Measurements from ENCODE around the gene GRID2. TPM values are rescaled to one million over a fixed set of nuclear protein-coding genes. Genes with fewer than 3 reads are reported as not detected.

GRID2 gene
- total RNA-seq, 6 experiments from 2014 or later, result not detected

DNA sequence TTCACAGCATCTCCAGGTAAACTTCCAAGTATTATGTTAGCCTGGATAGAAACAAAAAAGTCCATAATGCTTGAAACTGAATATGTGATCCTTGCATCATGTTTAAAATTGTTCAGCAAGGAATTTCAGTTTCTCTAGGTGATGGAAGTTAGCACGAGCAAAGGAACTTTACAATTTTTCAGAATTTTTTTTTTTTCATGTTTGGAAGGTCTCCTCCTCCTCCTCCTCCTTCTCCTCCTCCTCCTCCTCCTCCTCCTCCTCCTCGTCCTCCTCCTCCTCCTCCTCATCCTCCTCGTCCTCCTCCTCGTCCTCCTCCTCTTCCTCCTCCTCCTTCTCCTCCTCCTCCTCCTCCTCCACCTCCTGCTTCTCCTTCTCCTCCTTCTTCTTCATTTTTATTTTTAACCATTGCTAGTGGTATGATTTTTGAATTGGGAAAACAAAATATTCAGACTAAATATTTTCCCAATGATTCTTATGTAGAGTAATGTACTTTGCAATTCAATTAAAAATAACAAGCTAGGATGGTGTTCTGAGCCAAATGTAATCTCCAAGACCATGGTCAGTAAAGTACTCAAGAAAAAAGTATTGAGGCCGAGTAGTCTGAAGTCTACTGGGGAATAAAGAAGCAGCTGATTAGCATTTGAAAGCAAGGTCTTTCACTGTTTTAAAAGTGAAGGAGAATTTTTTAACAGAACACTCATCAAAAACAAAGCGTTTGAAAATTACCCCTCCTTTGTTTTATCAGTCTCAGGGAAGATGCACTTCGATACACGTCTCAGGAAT lies 1103.9 kb downstream of the GRID2 start:
- Mint-ChIP-seq H3K27me3 (ENCODE audit: insufficient read depth) (no peaks in the 10 kb centered on the region), H3K9me3 (peaks cover 25% of the 10 kb centered on the region), H3K36me3 (ENCODE audit: low read depth) (no peaks in the 10 kb centered on the region; the same call in 1 of the 2 replicates), H3K4me3 (no peak overlapping the region), H3K4me1 (ENCODE audit: low read depth) (no peaks in the 10 kb centered on the region), H3K27ac (no peak overlapping the region)
- TF ChIP-seq, protein P1, sequence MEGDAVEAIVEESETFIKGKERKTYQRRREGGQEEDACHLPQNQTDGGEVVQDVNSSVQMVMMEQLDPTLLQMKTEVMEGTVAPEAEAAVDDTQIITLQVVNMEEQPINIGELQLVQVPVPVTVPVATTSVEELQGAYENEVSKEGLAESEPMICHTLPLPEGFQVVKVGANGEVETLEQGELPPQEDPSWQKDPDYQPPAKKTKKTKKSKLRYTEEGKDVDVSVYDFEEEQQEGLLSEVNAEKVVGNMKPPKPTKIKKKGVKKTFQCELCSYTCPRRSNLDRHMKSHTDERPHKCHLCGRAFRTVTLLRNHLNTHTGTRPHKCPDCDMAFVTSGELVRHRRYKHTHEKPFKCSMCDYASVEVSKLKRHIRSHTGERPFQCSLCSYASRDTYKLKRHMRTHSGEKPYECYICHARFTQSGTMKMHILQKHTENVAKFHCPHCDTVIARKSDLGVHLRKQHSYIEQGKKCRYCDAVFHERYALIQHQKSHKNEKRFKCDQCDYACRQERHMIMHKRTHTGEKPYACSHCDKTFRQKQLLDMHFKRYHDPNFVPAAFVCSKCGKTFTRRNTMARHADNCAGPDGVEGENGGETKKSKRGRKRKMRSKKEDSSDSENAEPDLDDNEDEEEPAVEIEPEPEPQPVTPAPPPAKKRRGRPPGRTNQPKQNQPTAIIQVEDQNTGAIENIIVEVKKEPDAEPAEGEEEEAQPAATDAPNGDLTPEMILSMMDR (IDR thresholded peaks at IDR 0.05), result no peak
- DNase-seq, result no peak

DNA sequence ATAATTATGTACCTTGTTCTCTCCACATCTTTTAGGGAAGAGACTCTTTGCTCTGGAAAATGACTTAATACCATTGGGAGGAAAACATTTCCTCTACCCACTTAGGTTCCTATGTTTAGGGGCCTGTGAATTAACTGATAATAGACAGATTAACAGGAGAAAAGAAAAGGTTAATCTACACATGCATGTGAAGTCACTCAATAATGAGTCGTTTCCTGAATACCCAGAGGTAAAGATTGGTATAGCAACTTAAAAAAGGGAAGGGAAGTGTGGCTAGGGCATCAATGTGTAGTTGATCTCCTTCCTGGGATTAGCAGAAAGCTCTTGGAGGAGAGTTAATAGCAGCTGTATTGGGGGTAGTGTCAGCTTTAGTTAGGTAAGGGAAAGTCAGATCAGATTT lies 1105.3 kb downstream of the GRID2 start:
- Mint-ChIP-seq H3K27me3 (ENCODE audit: insufficient read depth) (no peaks in the 10 kb centered on the region), H3K4me1 (ENCODE audit: low read depth) (no peaks in the 10 kb centered on the region), H3K36me3 (ENCODE audit: low read depth) (peaks cover 1% of the 10 kb centered on the region; the same call in 1 of the 2 replicates), H3K4me3 (no peak overlapping the region), H3K27ac (no peak overlapping the region), H3K9me3 (peaks cover 28% of the 10 kb centered on the region)
- no peak for DNase-seq
- TF ChIP-seq, protein P1 (IDR thresholded peaks at IDR 0.05), result no peak

DNA sequence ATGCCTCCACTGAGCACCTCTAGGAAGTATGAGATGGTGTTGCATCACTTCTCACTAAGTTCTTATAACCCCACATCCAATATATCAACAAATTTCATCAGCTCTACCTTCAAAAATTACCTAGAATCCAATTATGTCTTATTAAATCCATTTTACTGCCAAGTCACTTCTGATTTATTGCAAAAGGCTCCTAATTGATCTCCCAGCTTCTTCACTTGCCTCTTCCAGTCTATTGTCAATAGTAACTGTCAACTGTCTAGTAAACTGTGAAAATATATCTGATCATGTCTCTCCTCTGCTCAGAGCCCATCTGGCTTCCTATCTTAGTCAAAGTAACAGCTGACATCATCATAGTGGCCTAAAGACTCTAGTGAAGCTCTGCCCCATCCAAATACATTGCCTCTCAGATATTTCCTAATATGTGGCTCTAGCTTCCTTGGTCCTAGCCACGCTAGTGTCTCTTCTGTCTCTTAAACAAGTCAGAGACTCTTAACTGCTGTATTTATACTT lies 1110.3 kb downstream of the GRID2 start:
- Mint-ChIP-seq H3K9me3 (peaks cover 25% of the 10 kb centered on the region), H3K27me3 (ENCODE audit: insufficient read depth) (no peaks in the 10 kb centered on the region), H3K4me1 (ENCODE audit: low read depth) (no peaks in the 10 kb centered on the region), H3K4me3 (no peak overlapping the region), H3K27ac (no peak overlapping the region), H3K36me3 (ENCODE audit: low read depth) (peaks cover 4% of the 10 kb centered on the region; the same call in 1 of the 2 replicates)
- no peak for DNase-seq
- TF ChIP-seq, protein P1 (IDR thresholded peaks at IDR 0.05), result no peak

DNA sequence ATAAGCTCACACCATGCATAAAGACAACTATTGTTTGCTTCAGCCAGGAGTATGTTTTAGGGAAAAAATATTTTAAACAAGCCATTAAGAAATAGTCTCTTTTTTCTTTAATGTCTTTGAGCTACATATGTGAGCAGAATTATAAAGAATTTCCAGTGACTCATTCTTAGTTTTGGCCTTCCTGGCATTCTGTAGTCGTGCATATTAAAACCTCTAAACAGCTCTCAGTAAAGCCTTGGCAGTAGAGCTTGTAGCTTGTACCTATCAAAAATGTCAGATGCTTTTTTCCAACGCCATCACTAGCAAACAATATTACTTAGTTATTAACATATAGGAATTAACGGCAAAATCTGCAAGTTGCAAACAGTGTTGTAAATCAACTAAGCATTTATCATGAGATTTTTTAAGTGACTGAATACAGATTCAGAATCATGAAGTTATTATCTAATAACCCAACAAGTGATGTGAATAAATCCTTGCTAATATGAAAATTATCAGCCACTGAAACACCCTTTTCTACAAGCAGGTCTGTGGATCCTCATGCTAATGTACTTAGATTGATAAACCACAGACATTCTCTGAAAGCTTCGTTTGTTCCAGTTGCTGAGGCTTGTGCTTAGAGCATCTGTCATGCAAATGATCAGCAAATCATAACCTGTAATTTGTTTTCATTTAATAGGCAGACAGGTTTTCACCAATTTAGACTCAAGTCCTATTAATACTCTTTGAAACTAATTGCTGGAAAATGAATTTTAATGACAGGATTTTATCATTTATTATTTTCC lies 1112.8 kb downstream of the GRID2 start:
- no peak for DNase-seq
- H3K9me3 Mint-ChIP-seq, result peaks cover 20% of the 10 kb centered on the region
- no peak overlapping the region for H3K4me3 Mint-ChIP-seq
- no peaks in the 10 kb centered on the region for H3K27me3 Mint-ChIP-seq (ENCODE audit: insufficient read depth)
- H3K4me1 Mint-ChIP-seq (ENCODE audit: low read depth), result no peaks in the 10 kb centered on the region
- H3K27ac Mint-ChIP-seq, result no peak overlapping the region
- TF ChIP-seq, protein P1 (IDR thresholded peaks at IDR 0.05), result no peak
- H3K36me3 Mint-ChIP-seq (ENCODE audit: low read depth), result peaks cover 4% of the 10 kb centered on the region; the same call in 1 of the 2 replicates

DNA sequence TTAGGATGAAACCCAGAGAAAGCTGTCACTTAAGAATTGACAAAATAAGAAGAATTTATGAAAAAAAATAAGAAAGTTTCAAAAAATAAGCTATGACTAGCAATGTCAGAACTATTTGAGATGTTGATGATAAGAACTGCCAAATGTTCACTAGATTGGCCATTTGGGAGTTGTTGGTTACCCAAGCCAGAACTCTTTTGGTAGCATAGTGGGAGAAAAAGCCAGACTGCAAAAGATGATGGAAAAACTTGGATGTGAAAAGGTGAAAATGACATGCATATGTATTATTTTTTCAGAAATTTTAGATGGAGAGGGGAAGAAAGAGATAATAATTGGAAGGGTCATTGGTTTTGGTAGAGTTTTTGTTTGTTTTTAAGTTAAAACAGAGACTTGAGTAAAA lies 1127.6 kb downstream of the GRID2 start:
- Mint-ChIP-seq H3K4me3 (no peak overlapping the region), H3K27ac (no peak overlapping the region), H3K27me3 (ENCODE audit: insufficient read depth) (no peaks in the 10 kb centered on the region), H3K4me1 (ENCODE audit: low read depth) (no peaks in the 10 kb centered on the region), H3K36me3 (ENCODE audit: low read depth) (no peaks in the 10 kb centered on the region), H3K9me3 (peaks cover 26% of the 10 kb centered on the region)
- DNase-seq, result no peak
- TF ChIP-seq, protein P1 (IDR thresholded peaks at IDR 0.05), result no peak
